Prostate gland (tissue), 2 donors: ENCODE results near the gene CNTNAP2.

Experiments
- CTCF ChIP-seq, 4 experiments: fragments of 200-600 bp in 2 of 4; fragments of 450-650 bp in 2 of 4; sonication (generic) in 2 of 4; IDR thresholded peaks; 1 replicate in 3 of 4; 2 replicates in 1 of 4; pipeline ENCODE4 v1.5.1; 2016 to 2019; ENCODE audit warnings: antibody characterized with exemption in 4 of 4, mild to moderate bottlenecking in 2 of 4, moderate library complexity in 2 of 4
- POLR2A ChIP-seq: fragments of 450-650 bp; IDR thresholded peaks from one replicate; pipeline ENCODE4 v1.6.1; 2016; ENCODE audit warnings: antibody characterized with exemption, mild to moderate bottlenecking
- POLR2AphosphoS5 ChIP-seq: sonication (generic); formaldehyde crosslinking; IDR thresholded peaks from one replicate; pipeline ENCODE4 v1.6.1; 2017; ENCODE audit warnings: antibody characterized with exemption

- TF ChIP-seq CTCF (IDR thresholded peaks at IDR 0.05) = no peak
- no peak for TF ChIP-seq POLR2AphosphoS5
- TF ChIP-seq POLR2A = no peak
Measured at GRCh38 chr7:146412781-146413180, 296.2 kb downstream of the CNTNAP2 start.
